PC-3 (cell line): Measurements from ENCODE around the gene DOLK.

Experiments
- CTCF ChIP-seq: fragments of 300-600 bp; sonication (generic); conservative IDR thresholded peaks from 2 replicates; pipeline ENCODE4 v1.5.1; 2017; ENCODE audit warnings: antibody characterized with exemption, low read depth, mild to moderate bottlenecking, low read length
- EZH2 ChIP-seq: fragments of 300-600 bp; sonication (generic); IDR thresholded peaks from one replicate; pipeline ENCODE4 v1.6.1; 2017; ENCODE audit warnings: antibody characterized with exemption, mild to moderate bottlenecking, low read length; ENCODE audit not compliant: unreplicated experiment
- EZH2phosphoT487 ChIP-seq: fragments of 300-600 bp; sonication (generic); IDR thresholded peaks from 2 replicates; pipeline ENCODE4 v1.6.1; 2018; ENCODE audit warnings: mild to moderate bottlenecking, antibody characterized with exemption, low read length, borderline replicate concordance

GRCh38 chr9:128913048-128913900 is 34.1 kb downstream of the DOLK start:
- TF ChIP-seq EZH2 (no peak), CTCF (no peak), EZH2phosphoT487 (no peak)
